Vagina (tissue), 2 donors: ENCODE measurements around the gene SDHC.

Experiments
- CTCF ChIP-seq, 3 experiments: fragments of 450-650 bp in 2 of 3; fragments of 200-600 bp in 1 of 3; sonication (generic) in 1 of 3; IDR thresholded peaks; one replicate each; pipeline ENCODE4 v1.5.1; 2017 to 2019; ENCODE audit warnings: antibody characterized with exemption in 3 of 3, mild to moderate bottlenecking in 2 of 3, moderate library complexity in 2 of 3
- POLR2A ChIP-seq, 2 donors: fragments of 450-650 bp; IDR thresholded peaks; one replicate each; pipeline ENCODE4 v1.6.1; 2017; ENCODE audit warnings: antibody characterized with exemption in 2 of 2, mild to moderate bottlenecking in 2 of 2, moderate library complexity in 2 of 2
- POLR2AphosphoS5 ChIP-seq, 2 donors: sonication (generic); formaldehyde crosslinking; IDR thresholded peaks; one replicate each; pipeline ENCODE4 v1.9.0; 2017; ENCODE audit warnings: antibody characterized with exemption in 2 of 2, mild to moderate bottlenecking in 2 of 2, low read depth in 1 of 2; ENCODE audit not compliant: insufficient read depth in 1 of 2

- TF ChIP-seq POLR2AphosphoS5 (IDR thresholded peaks at IDR 0.05; ENCODE audit: insufficient read depth in 1 of 2, low read depth in 1 of 2) = no peak
- TF ChIP-seq CTCF (IDR thresholded peaks at IDR 0.05) = no peak
- TF ChIP-seq POLR2A (IDR thresholded peaks at IDR 0.05) = no peak
These were observed 48.9 kb upstream of the SDHC start for GRCh38 chr1:161265305-161265704.
